IPS-NIHi7 (cell line): ENCODE measurements around the gene TREML4.
"Not testable (repeated sequence)": the region's sequence is repeated elsewhere in the genome, so short reads cannot be mapped to it uniquely, and the experiment has no call there.

Source experiments
- DNase-seq: peaks from one replicate; pipeline ENCODE4 v3.0.0; 2012; ENCODE audit warnings: mixed read lengths; ENCODE audit errors: extremely low spot score

Gene TREML4

DNA sequence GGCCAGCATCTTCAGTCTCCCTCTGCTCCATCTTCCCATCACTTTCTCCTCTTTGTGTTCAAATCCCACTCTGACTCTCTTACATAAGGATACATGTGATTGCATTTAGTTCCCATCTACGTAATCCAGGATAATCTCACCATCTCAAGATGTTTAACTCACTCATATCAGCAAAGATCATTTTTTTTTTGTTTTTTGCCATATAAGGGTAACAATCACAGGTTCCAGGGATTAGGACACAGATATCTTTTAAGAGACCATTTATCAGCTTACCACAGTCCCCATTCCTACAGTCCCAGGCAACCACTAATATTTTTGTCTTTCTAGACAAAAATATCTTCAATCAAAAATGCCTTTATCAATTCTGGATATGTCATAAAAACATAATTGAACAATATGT lies 24.0 kb upstream of the TREML4 start:
- no peak for DNase-seq

DNA sequence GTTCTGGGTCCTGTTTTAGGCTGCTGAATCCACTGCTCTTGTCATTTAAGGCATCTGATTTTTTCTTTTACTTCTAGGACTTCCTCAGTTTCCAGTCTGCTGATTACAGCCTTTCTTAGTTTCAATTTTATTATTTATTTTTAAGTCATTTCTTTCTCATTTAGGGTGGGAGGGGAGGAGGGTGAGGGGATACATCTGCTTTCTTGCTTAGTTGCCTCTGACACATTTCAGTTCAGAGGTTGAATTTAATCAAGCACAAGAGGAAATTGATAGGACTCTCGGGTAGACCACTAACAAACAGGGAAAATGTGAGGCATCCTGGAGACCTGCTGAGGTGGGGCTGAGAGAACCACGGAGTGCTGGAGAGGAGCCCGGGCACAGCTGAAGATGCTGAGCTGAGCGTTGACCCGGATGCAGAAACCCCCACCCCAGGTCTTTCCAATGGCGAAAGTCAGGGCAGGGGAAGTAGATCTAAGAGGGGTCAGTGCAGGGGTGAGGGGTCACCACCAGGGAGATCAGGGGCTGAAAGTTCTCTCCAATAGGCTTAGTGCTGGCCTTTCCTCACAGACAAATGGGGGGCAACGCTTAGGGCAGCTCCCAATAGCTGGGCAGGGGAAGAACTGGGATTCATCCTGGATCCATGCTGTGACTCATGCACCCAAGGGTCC lies 19.6 kb upstream of the TREML4 start:
- DNase-seq: no peak

DNA sequence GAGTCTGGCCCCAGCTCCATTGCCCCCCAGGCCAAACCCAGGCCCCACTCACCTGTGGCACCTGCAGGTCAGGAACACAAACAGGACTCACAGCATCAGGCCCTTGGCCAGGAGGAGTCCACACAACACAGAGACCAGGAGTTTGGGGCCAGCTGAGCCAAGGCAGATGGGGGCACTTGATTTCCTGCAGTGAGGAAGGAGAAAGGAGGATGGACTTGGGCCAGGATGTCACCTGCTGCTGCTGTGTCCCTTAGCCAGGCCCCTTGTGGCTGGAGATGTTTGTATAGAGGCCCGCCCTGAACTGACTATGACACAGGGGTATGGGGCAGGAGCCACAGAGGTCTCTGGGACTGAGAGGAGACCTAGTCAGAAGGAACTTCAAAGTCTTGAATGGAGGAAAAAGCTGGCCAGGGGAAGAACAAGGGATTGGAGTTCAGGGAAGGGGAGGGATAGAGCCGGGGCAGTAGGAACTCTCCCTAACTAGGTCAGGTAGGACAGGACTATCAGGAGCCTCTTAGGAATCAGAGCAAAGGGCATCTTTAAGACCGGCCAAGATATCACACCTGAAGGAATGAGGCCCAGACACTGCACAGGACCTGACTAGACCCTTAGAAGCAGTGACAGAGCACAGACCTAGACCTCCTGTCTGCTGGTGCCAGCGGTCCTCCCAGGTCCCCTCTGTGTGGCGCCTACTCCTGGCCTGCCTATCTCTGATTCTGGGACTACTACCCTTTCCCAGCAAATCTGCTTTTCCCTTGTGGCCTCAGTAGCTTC lies 18.4 kb upstream of the TREML4 start:
- DNase-seq: no peak

- no peak for DNase-seq
Measured at GRCh38 chr6:41214559-41215238, 13.4 kb upstream of the TREML4 start.

DNA sequence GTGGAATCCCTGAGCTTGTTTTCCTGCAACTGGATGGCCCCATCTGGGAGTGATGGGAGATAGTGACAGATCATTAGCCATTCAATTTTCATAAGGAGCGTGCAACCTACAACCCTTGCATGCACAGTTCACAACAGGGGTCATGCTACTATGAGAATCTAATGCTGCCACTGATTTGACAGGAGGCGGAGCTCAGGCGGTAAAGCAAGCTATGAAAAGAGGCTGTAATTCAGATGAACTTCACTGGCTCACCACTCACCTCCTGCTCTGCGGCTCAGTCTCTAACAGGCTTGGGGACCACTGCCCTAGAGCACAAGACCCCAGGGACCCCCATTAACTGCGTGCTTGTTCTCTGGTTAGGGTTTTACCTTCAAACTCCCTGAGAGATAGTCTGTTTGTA lies 12.4 kb upstream of the TREML4 start:
- DNase-seq: no peak

GRCh38 chr6:41216616-41217015 lies 11.5 kb upstream of the TREML4 start:
- no peak for DNase-seq

- no peak for DNase-seq
Measured at GRCh38 chr6:41222045-41222444, 6.1 kb upstream of the TREML4 start.

DNA sequence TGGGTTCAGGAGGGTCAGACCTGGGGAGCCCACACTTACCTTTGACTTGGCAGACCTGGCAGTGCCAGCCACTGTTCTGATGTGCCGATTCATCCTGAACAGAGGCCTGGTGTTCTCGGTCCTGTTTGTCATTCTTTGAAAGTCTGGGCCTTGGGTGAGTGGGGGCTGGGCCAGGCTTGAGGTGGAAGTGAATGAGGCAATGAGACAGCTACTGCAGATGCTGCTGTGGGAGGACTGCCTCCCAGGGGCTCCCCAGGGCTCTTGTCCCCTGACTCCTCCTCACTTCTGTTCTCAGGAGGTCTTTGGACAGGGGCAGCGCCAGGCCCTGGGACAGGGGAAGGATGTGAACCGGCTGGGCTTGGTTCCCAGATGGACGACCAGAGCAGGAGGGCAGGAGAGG lies 5.6 kb upstream of the TREML4 start:
- DNase-seq: no peak

- no peak for DNase-seq
Measured at GRCh38 chr6:41224800-41225199, 3.3 kb upstream of the TREML4 start.

DNA sequence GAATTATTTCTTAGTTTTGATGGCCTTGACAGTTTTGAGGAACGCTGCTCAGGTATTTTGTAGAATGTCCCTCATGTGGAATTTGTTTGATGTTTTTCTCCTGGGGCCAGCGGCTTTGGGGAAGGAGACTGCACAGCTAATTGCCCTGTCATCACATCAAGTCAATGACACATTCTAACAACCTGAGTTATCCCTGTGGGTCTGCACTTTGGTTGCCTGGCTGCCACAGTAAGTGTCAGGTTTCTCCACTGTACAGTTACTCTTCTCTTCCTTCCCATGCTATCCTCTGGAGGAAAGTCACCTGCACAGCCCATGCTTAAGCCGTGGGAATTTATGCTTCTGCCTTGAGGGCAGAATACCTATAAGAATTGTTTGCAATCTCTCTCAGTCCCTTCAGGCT lies 1.4 kb upstream of the TREML4 start:
- no peak for DNase-seq

DNA sequence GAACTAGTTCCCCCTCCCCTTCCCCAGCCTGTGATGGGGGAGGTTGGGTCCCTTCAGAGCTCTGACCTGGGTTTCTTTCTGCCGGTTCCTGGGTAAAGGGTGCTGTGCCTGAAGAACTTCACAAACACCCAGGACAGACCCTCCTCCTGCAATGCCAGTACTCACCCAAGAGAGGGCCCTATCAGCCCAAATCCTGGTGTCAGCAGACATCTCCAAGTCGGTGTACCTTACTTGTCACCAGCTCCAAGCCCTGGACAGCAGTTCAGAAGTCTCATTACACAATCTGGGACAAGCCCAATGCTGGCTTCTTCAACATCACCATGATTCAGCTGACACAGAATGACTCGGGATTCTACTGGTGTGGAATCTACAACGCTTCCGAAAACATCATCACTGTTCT lies 467 bp downstream of the TREML4 start:
- DNase-seq: peak; percentile 48

GRCh38 chr6:41229721-41230120 lies 1.6 kb downstream of the TREML4 start:
- DNase-seq: no peak

GRCh38 chr6:41231246-41231645 lies 3.1 kb downstream of the TREML4 start:
- no peak for DNase-seq

DNA sequence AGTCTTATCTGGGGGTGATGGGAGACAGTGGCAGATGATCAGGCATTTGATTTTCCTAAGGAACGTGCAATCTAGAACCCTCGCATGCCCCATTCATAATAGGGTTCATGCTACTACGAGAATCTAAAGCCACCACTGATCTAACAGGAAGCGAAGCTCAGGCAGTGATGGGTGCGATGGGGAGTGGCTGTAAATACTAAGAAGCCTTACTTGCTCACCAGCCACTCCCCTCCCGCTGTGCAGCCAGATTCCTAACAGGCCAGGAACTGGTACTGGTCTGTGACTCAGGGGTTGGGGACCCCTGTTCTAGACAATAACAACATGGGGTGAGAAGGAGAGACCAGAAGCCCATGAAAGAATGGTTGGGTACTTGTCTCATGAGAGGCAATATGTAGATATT lies 4.5 kb downstream of the TREML4 start:
- DNase-seq: no peak

GRCh38 chr6:41236276-41236675 lies 8.1 kb downstream of the TREML4 start:
- no peak for DNase-seq

GRCh38 chr6:41237128-41237527 lies 9.0 kb downstream of the TREML4 start:
- no peak for DNase-seq

DNA sequence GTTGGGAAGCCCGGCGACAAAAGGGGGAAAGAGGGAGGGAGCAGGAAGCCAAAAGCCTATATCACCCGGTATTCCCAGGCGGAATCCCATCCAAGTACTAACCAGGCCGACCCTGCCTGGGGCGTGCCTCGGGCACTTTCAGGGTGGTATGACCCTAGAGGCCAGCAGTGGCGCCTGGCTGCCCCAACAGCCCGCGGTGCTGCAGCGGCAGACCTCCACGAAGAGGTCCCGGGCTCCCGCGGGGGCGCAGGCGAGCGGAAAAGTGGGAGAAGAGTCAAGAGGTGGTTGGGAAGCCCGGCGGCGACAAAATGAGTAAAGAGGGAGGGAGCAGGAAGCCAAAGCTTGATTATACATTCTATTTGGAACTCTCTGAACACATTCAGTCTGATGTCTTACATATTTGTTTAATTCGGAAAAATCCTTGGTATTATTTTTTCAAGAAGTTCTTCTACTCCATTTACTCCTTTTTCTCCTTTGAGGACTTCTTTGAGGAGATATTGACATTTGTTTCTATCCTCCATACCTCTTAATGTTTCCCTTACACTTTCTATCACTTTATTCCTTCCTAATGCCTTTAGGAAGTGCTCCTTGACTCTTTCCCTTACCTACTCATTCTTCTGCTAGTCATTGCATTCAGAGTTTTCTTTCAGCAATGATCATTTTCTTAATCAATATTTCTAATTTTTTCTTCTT lies 11.5 kb downstream of the TREML4 start:
- DNase-seq: peak; percentile 70

DNA sequence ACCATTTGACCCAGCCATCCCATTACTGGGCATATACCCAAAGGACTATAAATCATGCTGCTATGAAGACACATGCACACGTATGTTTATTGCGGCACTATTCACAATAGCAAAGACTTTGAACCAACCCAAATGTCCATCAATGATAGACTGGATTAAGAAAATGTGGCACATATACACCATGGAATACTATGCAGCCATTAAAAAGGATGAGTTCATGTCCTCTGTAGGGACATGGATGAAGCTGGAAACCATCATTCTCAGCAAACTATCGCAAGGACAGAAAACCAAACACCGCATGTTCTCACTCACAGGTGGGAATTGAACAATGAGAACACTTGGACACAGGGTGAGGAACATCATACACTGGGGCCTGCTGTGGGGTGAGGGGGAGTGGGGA lies 18.4 kb downstream of the TREML4 start:
- not testable (repeated sequence) for DNase-seq

DNA sequence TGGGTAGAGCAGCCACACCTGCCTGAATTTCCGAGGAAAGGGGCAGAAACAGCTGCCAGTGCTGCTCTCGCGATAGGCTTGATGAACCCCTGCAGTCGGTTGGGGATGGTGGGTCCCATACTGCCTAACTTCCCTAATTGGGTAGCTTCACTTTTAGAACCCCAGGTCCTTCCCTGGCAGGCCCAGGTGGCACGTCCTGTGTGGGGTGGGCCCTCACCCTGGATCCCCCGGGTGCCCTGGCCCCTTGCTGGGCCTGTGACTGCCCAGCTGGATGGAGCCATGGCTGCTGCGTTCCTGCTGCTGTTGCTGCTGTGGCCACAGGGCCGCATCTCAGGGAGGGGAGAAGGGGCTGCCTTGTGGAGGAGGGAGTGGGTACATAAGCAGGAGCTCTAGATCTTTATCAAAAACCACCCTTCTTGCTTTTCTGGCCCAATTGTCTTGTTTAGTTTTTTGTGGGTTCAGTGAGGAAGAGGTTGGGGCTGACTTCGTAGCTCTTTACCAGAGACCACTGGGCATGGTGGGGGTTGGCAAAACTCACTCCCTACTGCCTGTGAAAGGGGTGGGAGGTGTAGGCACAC lies 19.2 kb downstream of the TREML4 start:
- DNase-seq: no peak

GRCh38 chr6:41247882-41248705 lies 19.9 kb downstream of the TREML4 start:
- no peak for DNase-seq
